ENCODE data around the gene RPS19. TPM values are rescaled to one million over a fixed set of nuclear protein-coding genes. Genes with fewer than 3 reads are reported as not detected.

Gene RPS19
- total RNA-seq, 6 donors from 2014 or later = 677 to 2,013 (median 1,382) TPM

GRCh38 chr19:41909706-41910105, 49.7 kb downstream of the RPS19 start:
- H3K4me3 ChIP-seq = no peak overlapping the region
- DNase-seq (no peak), ATAC-seq (ENCODE audit: low FRiP score in 2 of 2) (no peak)
- H3K27me3 ChIP-seq = peaks cover 0 to 26% (median 19%) of the 10 kb centered on the region in 4 donors
- peaks cover 0 to 35% (median 26%) of the 10 kb centered on the region in 4 donors for H3K4me1 ChIP-seq
- no peak overlapping the region for H3K27ac ChIP-seq
- peaks cover 19 to 36% (median 30%) of the 10 kb centered on the region in 4 donors for H3K36me3 ChIP-seq
- 60 to 83% methylated on average over 2 to 13 of the region's 13 CpGs for WGBS, 2 donors
- TF ChIP-seq POLR2AphosphoS5 (IDR thresholded peaks at IDR 0.05) (no peak), CTCF (IDR thresholded peaks at IDR 0.05) (no peak), EP300 (IDR thresholded peaks at IDR 0.05) (no peak), POLR2A (IDR thresholded peaks at IDR 0.05) (no peak)
- no peaks in the 10 kb centered on the region for H3K9me3 ChIP-seq

GRCh38 chr19:41910240-41910991, 50.4 kb downstream of the RPS19 start:
- no peak for ATAC-seq (ENCODE audit: low FRiP score in 2 of 2)
- peaks cover 0 to 32% (median 22%) of the 10 kb centered on the region in 4 donors for H3K27me3 ChIP-seq

GRCh38 chr19:41910992-41911888, 51.2 kb downstream of the RPS19 start:
- 66 to 68% methylated on average over 4 to 13 of the region's 13 CpGs for WGBS, 2 donors
- Histone ChIP-seq H3K27me3 (peaks cover 0 to 38% (median 25%) of the 10 kb centered on the region in 4 donors), H3K9me3 (no peaks in the 10 kb centered on the region), H3K4me1 (peaks cover 5 to 31% (median 22%) of the 10 kb centered on the region in 4 donors), H3K27ac (no peak overlapping the region), H3K4me3 (no peak overlapping the region), H3K36me3 (peaks cover 9 to 21% (median 14%) of the 10 kb centered on the region in 4 donors)
- DNase-seq = no peak
- ATAC-seq (ENCODE audit: low FRiP score in 2 of 2) = no peak
- TF ChIP-seq POLR2A (IDR thresholded peaks at IDR 0.05) (no peak), POLR2AphosphoS5 (IDR thresholded peaks at IDR 0.05) (no peak), CTCF (IDR thresholded peaks at IDR 0.05) (no peak), EP300 (IDR thresholded peaks at IDR 0.05) (no peak)

More at GRCh38 chr19:41910240-41910991, 50.4 kb downstream of the RPS19 start:
- H3K4me3 ChIP-seq = no peak overlapping the region
- no peak for DNase-seq
- no peaks in the 10 kb centered on the region for H3K9me3 ChIP-seq
- TF ChIP-seq POLR2AphosphoS5 (IDR thresholded peaks at IDR 0.05) = no peak
- no peak for TF ChIP-seq EP300 (IDR thresholded peaks at IDR 0.05)
- TF ChIP-seq CTCF (IDR thresholded peaks at IDR 0.05) = no peak
- TF ChIP-seq POLR2A (IDR thresholded peaks at IDR 0.05) = no peak
- 60% methylated on average over 8 to 12 of the region's 12 CpGs for WGBS, 2 donors
- peaks cover 15 to 29% (median 22%) of the 10 kb centered on the region in 4 donors for H3K36me3 ChIP-seq
- peaks cover 4 to 33% (median 25%) of the 10 kb centered on the region in 4 donors for H3K4me1 ChIP-seq
- H3K27ac ChIP-seq = no peak overlapping the region

- H3K4me1 ChIP-seq = peaks cover 5 to 31% (median 20%) of the 10 kb centered on the region in 4 donors
- peaks cover under 1 to 12% (median 6%) of the 10 kb centered on the region in 4 donors for H3K36me3 ChIP-seq
- no peak for DNase-seq
- H3K9me3 ChIP-seq = no peaks in the 10 kb centered on the region
- TF ChIP-seq POLR2AphosphoS5 (IDR thresholded peaks at IDR 0.05) (no peak), POLR2A (IDR thresholded peaks at IDR 0.05) (no peak), EP300 (IDR thresholded peaks at IDR 0.05) (no peak), CTCF (IDR thresholded peaks at IDR 0.05) (no peak)
- ATAC-seq (ENCODE audit: low FRiP score in 2 of 2) = peak in 1 of 2 donors; percentile 2
- H3K27ac ChIP-seq = no peak overlapping the region
- WGBS, 2 donors = 15 to 23% methylated on average over 16 to 28 of the region's 29 CpGs
- peaks cover 0 to 38% (median 25%) of the 10 kb centered on the region in 4 donors for H3K27me3 ChIP-seq
- no peak overlapping the region for H3K4me3 ChIP-seq
Observed at GRCh38 chr19:41911889-41912731, 52.1 kb downstream of the RPS19 start.

All from upper lobe of left lung (tissue), 6 donors.